Stimulated activated CD4-positive, alpha-beta T cell treated with anti-CD3 and anti-CD28 coated beads, Interleukin-1b, Interleukin-23, amount 100 ng/mL, for 1 hour (primary cell): ENCODE measurements around the gene GDE1.
"Not testable (repeated sequence)": the region's sequence is repeated elsewhere in the genome, so short reads cannot be mapped to it uniquely, and the experiment has no call there.

Experiments used
- DNase-seq, 2 donors: peaks; one replicate each; pipeline ENCODE4 v3.0.0-alpha.2; 2020; ENCODE audit warnings: low read depth in 2 of 2

Gene GDE1

GRCh38 chr16:19521471-19522396 is at the start of gene GDE1:
GDE1 (minus strand) TSS chr16:19522098; CDS start chr16:19521964, 134 bp downstream.
- peak; percentile 86 to 89 for DNase-seq

- no peak for DNase-seq
These were observed 45.7 kb upstream of the GDE1 start for GRCh38 chr16:19567560-19567959.

- no peak for DNase-seq
These were observed 44.5 kb upstream of the GDE1 start for GRCh38 chr16:19566362-19566761.

- no peak for DNase-seq
These were observed 41.5 kb upstream of the GDE1 start for GRCh38 chr16:19563377-19563776.

GRCh38 chr16:19560078-19560477 is 38.2 kb upstream of the GDE1 start:
- DNase-seq: no peak

GRCh38 chr16:19559242-19559910 is 37.5 kb upstream of the GDE1 start:
- DNase-seq: no peak

- DNase-seq: no peak
These were observed 34.3 kb upstream of the GDE1 start for GRCh38 chr16:19555938-19556771.

GRCh38 chr16:19555186-19555937 is 33.5 kb upstream of the GDE1 start, which contains the start of gene VPS35L:
VPS35L (plus strand) TSS chr16:19555703; CDS start chr16:19555730, 27 bp downstream.
- DNase-seq: peak; percentile 89 to 92

GRCh38 chr16:19549673-19550072 is 27.8 kb upstream of the GDE1 start:
- DNase-seq: no peak

- DNase-seq: no peak
These were observed 26.2 kb upstream of the GDE1 start for GRCh38 chr16:19548144-19548543.

- not testable (repeated sequence) for DNase-seq
These were observed 21.5 kb upstream of the GDE1 start for GRCh38 chr16:19543278-19543996.

GRCh38 chr16:19542138-19542821 is 20.4 kb upstream of the GDE1 start:
- no peak for DNase-seq

- no peak for DNase-seq
These were observed 18.5 kb upstream of the GDE1 start for GRCh38 chr16:19540241-19540970.

GRCh38 chr16:19532601-19533000 is 10.7 kb upstream of the GDE1 start:
- DNase-seq: no peak

GRCh38 chr16:19528666-19529065 is 6.8 kb upstream of the GDE1 start:
- DNase-seq: no peak

- DNase-seq: no peak
These were observed 5.3 kb upstream of the GDE1 start for GRCh38 chr16:19527161-19527560.

GRCh38 chr16:19525385-19525723 is 3.5 kb upstream of the GDE1 start:
- DNase-seq: no peak

GRCh38 chr16:19524616-19525384 is 2.9 kb upstream of the GDE1 start:
- no peak for DNase-seq

GRCh38 chr16:19524356-19524615 is 2.4 kb upstream of the GDE1 start:
- no peak for DNase-seq
